A673 (cell line): ENCODE data around the gene TOR2A. TPM values are rescaled to one million over a fixed set of nuclear protein-coding genes. Genes with fewer than 3 reads are reported as not detected.

ENCODE experiments used
- BruUV-seq: library from RNA; stranded (reverse); fragments of 400-500 nt; replicated peaks from 2 replicates; lab custom pipeline; 2021; lab: Mats Ljungman, UMichigan
- CTCF ChIA-PET: fragments of 300-600 bp; sonication (Branson Sonifier 250); formaldehyde crosslinking; loops from one replicate; lab custom pipeline; 2022; ENCODE audit warnings: antibody characterized with exemption; lab: Charles Lee
- POLR2A ChIA-PET: fragments of 300-600 bp; sonication (Branson Sonifier 250); formaldehyde crosslinking; loops from one replicate; lab custom pipeline; 2022; ENCODE audit warnings: antibody characterized with exemption; ENCODE audit not compliant: low non-redundant PET; lab: Charles Lee
- DNase-seq: peaks from one replicate; pipeline ENCODE4 v3.0.0-alpha.2; 2015; ENCODE audit warnings: low spot score
- H3K27ac ChIP-seq: fragments of 200-600 bp; sonication (generic); 2 replicates; pipeline ENCODE4 v1.5.1; 2016; ENCODE audit warnings: mixed run types, low read depth, mild to moderate bottlenecking, mixed read lengths, antibody characterized with exemption, low read length; ENCODE audit not compliant: poor library complexity, severe bottlenecking
- H3K27me3 ChIP-seq: fragments of 200-600 bp; sonication (generic); replicated peaks from 2 replicates; pipeline ENCODE4 v1.6.1; 2017; ENCODE audit warnings: mixed run types, low read depth, mild to moderate bottlenecking, mixed read lengths, antibody characterized with exemption, low read length; ENCODE audit not compliant: insufficient read depth, poor library complexity
- H3K36me3 ChIP-seq: fragments of 200-600 bp; sonication (generic); 2 replicates; pipeline ENCODE4 v1.6.1; 2016; ENCODE audit warnings: mixed run types, mild to moderate bottlenecking, mixed read lengths, antibody characterized with exemption, low read length; ENCODE audit not compliant: insufficient read depth, poor library complexity, severe bottlenecking
- H3K4me1 ChIP-seq: fragments of 200-600 bp; sonication (generic); 2 replicates; pipeline ENCODE4 v1.6.1; 2017; ENCODE audit warnings: mixed run types, mild to moderate bottlenecking, mixed read lengths, antibody characterized with exemption, low read length; ENCODE audit not compliant: insufficient read depth, poor library complexity, severe bottlenecking
- H3K4me3 ChIP-seq: fragments of 200-600 bp; sonication (generic); 2 replicates; pipeline ENCODE4 v1.5.1; 2016; ENCODE audit warnings: low read depth, mixed run types, mild to moderate bottlenecking, mixed read lengths, low read length; ENCODE audit not compliant: poor library complexity, severe bottlenecking
- H3K9me3 ChIP-seq: fragments of 200-600 bp; sonication (generic); 2 replicates; pipeline ENCODE4 v1.6.1; 2016; ENCODE audit warnings: mixed run types, low read depth, mild to moderate bottlenecking, mixed read lengths, antibody characterized with exemption, low read length; ENCODE audit not compliant: poor library complexity, severe bottlenecking
- EZH2 ChIP-seq: fragments of 200-600 bp; sonication (generic); IDR thresholded peaks from 2 replicates; pipeline ENCODE4 v1.6.1; 2017; ENCODE audit warnings: borderline replicate concordance, low read depth, mild to moderate bottlenecking, mixed read lengths, antibody characterized with exemption, low read length; ENCODE audit not compliant: poor library complexity, severe bottlenecking
- intact Hi-C: fragments of 100-400 bp; cut with micrococcal nuclease; formaldehyde crosslinking; loops from one replicate; pipeline ENCODE4 v1.10.0; 2022; ENCODE audit not compliant: unreplicated experiment
- total RNA-seq: library from RNA; stranded (reverse); gene quantifications from 2 replicates; pipeline ENCODE4 v1.2.3, GENCODE V29; 2021
- TF ChIP-seq, protein P1 (sequence below): fragments of 300-800, 200-600 bp; sonication (generic); conservative IDR thresholded peaks from 2 replicates; pipeline ENCODE4 v1.5.1; 2017; ENCODE audit warnings: low read depth, mild to moderate bottlenecking, antibody characterized with exemption, low read length, moderate library complexity, mixed read lengths

Gene TOR2A
- total RNA-seq, 1 experiment from 2014 or later = 9.2 TPM

DNA sequence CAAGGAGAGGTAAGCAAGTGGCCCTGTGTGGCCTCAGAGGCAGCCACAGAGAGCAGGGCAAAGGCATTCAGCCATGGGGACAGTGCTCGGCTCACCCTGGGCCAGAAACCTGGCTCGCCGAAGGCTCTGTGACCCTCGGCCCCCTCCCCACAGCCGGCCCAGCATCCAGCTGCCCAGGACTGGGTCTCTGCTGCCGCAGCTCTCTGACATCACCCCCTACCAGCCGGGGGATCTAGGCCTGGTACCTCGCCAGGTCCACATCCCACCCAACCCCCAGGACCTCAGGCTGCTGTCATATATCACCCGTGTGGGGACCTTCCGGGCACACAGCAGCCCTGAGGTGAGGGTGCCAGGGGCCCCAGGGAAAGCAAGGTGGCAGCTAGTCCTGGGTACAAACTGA is 22.2 kb downstream of the TOR2A start:
- intact Hi-C loops = no loop called here
- H3K9me3 ChIP-seq = no peaks in the 10 kb centered on the region
- no peaks in the 10 kb centered on the region for H3K36me3 ChIP-seq
- no TSS peak for BruUV-seq
- no peak for TF ChIP-seq EZH2
- TF ChIP-seq, protein P1, sequence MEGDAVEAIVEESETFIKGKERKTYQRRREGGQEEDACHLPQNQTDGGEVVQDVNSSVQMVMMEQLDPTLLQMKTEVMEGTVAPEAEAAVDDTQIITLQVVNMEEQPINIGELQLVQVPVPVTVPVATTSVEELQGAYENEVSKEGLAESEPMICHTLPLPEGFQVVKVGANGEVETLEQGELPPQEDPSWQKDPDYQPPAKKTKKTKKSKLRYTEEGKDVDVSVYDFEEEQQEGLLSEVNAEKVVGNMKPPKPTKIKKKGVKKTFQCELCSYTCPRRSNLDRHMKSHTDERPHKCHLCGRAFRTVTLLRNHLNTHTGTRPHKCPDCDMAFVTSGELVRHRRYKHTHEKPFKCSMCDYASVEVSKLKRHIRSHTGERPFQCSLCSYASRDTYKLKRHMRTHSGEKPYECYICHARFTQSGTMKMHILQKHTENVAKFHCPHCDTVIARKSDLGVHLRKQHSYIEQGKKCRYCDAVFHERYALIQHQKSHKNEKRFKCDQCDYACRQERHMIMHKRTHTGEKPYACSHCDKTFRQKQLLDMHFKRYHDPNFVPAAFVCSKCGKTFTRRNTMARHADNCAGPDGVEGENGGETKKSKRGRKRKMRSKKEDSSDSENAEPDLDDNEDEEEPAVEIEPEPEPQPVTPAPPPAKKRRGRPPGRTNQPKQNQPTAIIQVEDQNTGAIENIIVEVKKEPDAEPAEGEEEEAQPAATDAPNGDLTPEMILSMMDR = no peak
- ChIA-PET POLR2A (no interaction called here), CTCF (no interaction called here)
- no peaks in the 10 kb centered on the region for H3K27me3 ChIP-seq
- no peak for DNase-seq
- no peak overlapping the region for H3K4me3 ChIP-seq
- H3K4me1 ChIP-seq = no peaks in the 10 kb centered on the region
- no peak overlapping the region for H3K27ac ChIP-seq

DNA sequence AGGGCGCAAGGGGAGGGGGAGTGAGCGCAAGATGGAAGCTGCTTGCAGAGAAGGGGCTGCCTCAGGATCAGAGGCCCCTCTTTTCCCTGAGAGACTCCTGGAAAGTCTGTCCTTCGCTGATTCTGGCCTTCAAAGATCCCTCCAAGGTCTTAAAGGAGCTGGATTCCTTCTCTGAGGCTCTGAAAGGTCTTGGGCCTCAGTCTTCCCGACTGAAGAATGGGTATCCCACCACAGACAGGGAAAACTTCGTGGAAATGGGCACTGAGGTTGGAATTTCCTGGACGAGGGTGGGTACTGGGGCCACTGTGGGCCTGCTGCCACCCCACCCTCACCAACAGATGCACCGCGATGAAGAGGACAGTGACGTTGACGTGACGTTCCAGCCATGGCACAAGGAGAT is 22.7 kb downstream of the TOR2A start:
- no peak overlapping the region for H3K27ac ChIP-seq
- DNase-seq = no peak
- H3K9me3 ChIP-seq = no peaks in the 10 kb centered on the region
- no peak overlapping the region for H3K4me3 ChIP-seq
- CTCF ChIA-PET = no interaction called here
- TF ChIP-seq, protein P1 = no peak
- TF ChIP-seq EZH2 = no peak
- intact Hi-C loops = no loop called here
- BruUV-seq = no TSS peak
- no peaks in the 10 kb centered on the region for H3K27me3 ChIP-seq
- POLR2A ChIA-PET = no interaction called here
- no peaks in the 10 kb centered on the region for H3K4me1 ChIP-seq
- H3K36me3 ChIP-seq = no peaks in the 10 kb centered on the region

DNA sequence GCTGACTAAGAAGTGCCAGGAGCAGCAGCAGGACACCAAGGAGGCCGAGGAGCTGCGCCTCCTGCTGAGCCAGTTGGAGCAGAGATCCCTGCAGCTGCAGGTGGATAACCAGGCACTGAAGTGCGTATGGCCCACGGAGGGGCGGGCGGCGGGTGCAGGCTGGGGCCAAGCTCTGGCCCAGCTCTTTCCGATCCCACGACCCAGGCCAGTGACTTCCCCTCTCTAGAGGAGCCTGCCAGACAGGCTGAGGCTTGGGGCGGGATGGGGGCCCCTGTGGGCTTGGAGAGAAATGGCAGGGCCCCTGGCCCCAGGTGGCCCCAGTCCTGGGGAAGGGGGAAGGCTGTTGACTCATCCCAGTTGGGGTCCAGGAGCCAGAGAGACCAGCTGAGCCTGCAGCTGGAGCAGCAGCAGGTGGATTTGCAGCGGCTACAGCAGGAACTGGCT is 23.2 kb downstream of the TOR2A start:
- TF ChIP-seq, protein P1 = no peak
- TF ChIP-seq EZH2 = no peak
- Histone ChIP-seq H3K9me3 (no peaks in the 10 kb centered on the region), H3K27me3 (no peaks in the 10 kb centered on the region), H3K4me3 (no peak overlapping the region), H3K27ac (no peak overlapping the region), H3K36me3 (no peaks in the 10 kb centered on the region), H3K4me1 (no peaks in the 10 kb centered on the region)
- DNase-seq = no peak
- POLR2A ChIA-PET = no interaction called here
- CTCF ChIA-PET = interaction anchor here (0.5 kb wide), 1 partner anchor 205 kb away, joined by 8 read pairs; the partner anchor contains the start of gene ST6GALNAC4
- intact Hi-C loops = no loop called here
- BruUV-seq = no TSS peak
